Measurements from ENCODE around the gene PAQR3. TPM values are rescaled to one million over a fixed set of nuclear protein-coding genes. Genes with fewer than 3 reads are reported as not detected.

Gene PAQR3
- total and polyA plus RNA-seq, 10 of the 15 experiments (the other 5 are each of a cell fraction or from before 2014, with no cell fraction given): 2.2 to 25.4 (median 7.2) TPM

DNA sequence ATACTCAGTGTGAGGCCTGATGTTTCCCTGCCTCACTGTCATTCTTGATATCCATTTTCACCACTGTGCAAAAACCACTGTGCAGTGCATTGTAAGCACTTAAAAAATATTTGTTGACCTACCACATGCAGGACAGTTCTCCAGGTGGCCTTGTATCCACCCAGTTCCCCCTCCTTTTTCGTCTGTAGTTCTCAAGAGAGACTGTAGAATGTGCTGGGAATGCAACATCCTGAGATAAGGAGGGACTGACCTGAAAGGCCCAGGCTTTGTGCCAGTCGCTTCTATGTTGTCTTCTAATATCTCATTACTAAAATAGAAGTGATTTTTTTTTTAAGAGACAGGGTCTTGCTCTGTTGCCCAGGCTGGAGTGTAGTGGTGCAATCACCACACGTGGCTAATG, 21.7 kb upstream of the PAQR3 start:
- H3K27me3 ChIP-seq (replicated peaks in 1 of 2; ENCODE audit: control insufficient read depth in 2 of 2, insufficient read depth in 2 of 2, low read length in 1 of 2): no peaks in the 10 kb centered on the region
- ChIA-PET POLR2A (no interaction called here), RAD21 (ENCODE audit: unreplicated experiment) (no interaction called here), CTCF (no interaction called here), SMC1A (ENCODE audit: uncharacterized antibody, unreplicated experiment) (interaction anchor here (1.4 kb wide), 1 partner anchor 337 kb away, joined by 3 read pairs; no protein-coding TSS in a partner anchor)
- no peaks in the 10 kb centered on the region for H3K79me2 ChIP-seq (ENCODE audit: control insufficient read depth, insufficient read depth, low read length)
- H3K4me2 ChIP-seq (ENCODE audit: control insufficient read depth, insufficient read depth): no peak overlapping the region
- DNase-seq (ENCODE audit: low read depth, low spot score) (no peak), FAIRE-seq (no peak), ATAC-seq (no peak)
- H4K20me1 ChIP-seq (ENCODE audit: control insufficient read depth, insufficient read depth): no peaks in the 10 kb centered on the region
- BruUV-seq (replicated peaks): no TSS peak
- TF ChIP-seq ZBTB4 (CRISPR knock-in tag; IDR thresholded peaks at IDR 0.05) (no peak), ZBED1 (IDR thresholded peaks at IDR 0.05; ENCODE audit: borderline replicate concordance) (no peak), NFIC (IDR thresholded peaks at IDR 0.05; ENCODE audit: low read depth, low read length) (no peak), CHD4 (IDR thresholded peaks at IDR 0.05) (no peak), MEF2A (IDR thresholded peaks at IDR 0.05; ENCODE audit: insufficient read depth, low read depth, low read length) (no peak), CHD1 (IDR thresholded peaks at IDR 0.05; ENCODE audit: low read depth, low read length) (no peak), E2F4 (IDR thresholded peaks at IDR 0.05; ENCODE audit: low read depth, low read length) (no peak), POLR2AphosphoS5 (IDR thresholded peaks at IDR 0.05; ENCODE audit: low read length) (no peak), SP1 (IDR thresholded peaks at IDR 0.05; ENCODE audit: low read depth, low read length) (no peak), ZNF24 (IDR thresholded peaks at IDR 0.05) (no peak), CBFB (IDR thresholded peaks at IDR 0.05; ENCODE audit: low read depth) (no peak), CBX5 (IDR thresholded peaks at IDR 0.05; ENCODE audit: low read depth) (no peak)
- H3K36me3 ChIP-seq (ENCODE audit: control insufficient read depth in 2 of 2, insufficient read depth in 2 of 2, low read length in 1 of 2): no peaks in the 10 kb centered on the region
- no peak overlapping the region for H2AFZ ChIP-seq (ENCODE audit: control insufficient read depth, low read depth, low read length)
- H3K9me3 ChIP-seq (replicated peaks; ENCODE audit: control insufficient read depth, insufficient read depth, low read length): no peaks in the 10 kb centered on the region
- no peak overlapping the region for H3K27ac ChIP-seq (ENCODE audit: control insufficient read depth, insufficient read depth)
- 16% methylated on average over 3 of the region's 3 CpGs for WGBS (ENCODE audit: insufficient coverage, insufficient replicate concordance, low lambda C conversion rate, missing lambda C conversion rate)
- in situ Hi-C loops (cut with MboI): no loop called here
- no peaks in the 10 kb centered on the region for H3K4me1 ChIP-seq (ENCODE audit: control insufficient read depth, insufficient read depth, low read length)
- no peak overlapping the region for H3K9ac ChIP-seq (ENCODE audit: control insufficient read depth, insufficient read depth, low read length)
- no peak overlapping the region for H3K4me3 ChIP-seq
- intact Hi-C loops (cut with micrococcal nuclease; ENCODE audit: unreplicated experiment): no loop called here

Data from GM12878 (cell line).